ENCODE results near the gene NFATC1. TPM values are rescaled to one million over a fixed set of nuclear protein-coding genes. Genes with fewer than 3 reads are reported as not detected.

The NFATC1 gene
- total and polyA plus RNA-seq, 2 donors (not counting 1 experiment from before 2014, with no cell fraction given) = 0.92 to 4.3 TPM

- no peaks in the 10 kb centered on the region for H4K20me1 ChIP-seq (ENCODE audit: control insufficient read depth, extremely low read depth, insufficient read depth, low read length)
- no peaks in the 10 kb centered on the region for H3K9me3 ChIP-seq (ENCODE audit: control insufficient read depth, insufficient read depth, low read depth, low read length)
- no peak overlapping the region for H3K27ac ChIP-seq (ENCODE audit: insufficient read depth, low read length)
- no peak overlapping the region for H3K4me3 ChIP-seq (replicated peaks in 1 of 4; ENCODE audit: control extremely low read depth in 1 of 4, insufficient read depth in 1 of 4, low read depth in 3 of 4, low read length in 4 of 4)
- TF ChIP-seq CTCF (conservative IDR thresholded peaks at IDR 0.05 in 1 of 2, IDR thresholded peaks at IDR 0.05 in 1 of 2; ENCODE audit: low read depth in 1 of 2, low read length in 2 of 2) (no peak), EZH2 (IDR thresholded peaks at IDR 0.05; ENCODE audit: low read length, missing control alignments) (no peak)
- no peaks in the 10 kb centered on the region for H3K4me1 ChIP-seq (ENCODE audit: control insufficient read depth, extremely low read depth, insufficient read depth, low read length)
- peaks cover 8% of the 10 kb centered on the region for H3K27me3 ChIP-seq (ENCODE audit: control insufficient read depth, insufficient read depth, low read length)
- no peaks in the 10 kb centered on the region for H3K36me3 ChIP-seq (ENCODE audit: control insufficient read depth, insufficient read depth, low read length)
- no peak overlapping the region for H3K9ac ChIP-seq (ENCODE audit: insufficient read depth, low read length)
- H2AFZ ChIP-seq (ENCODE audit: low read length) = no peak overlapping the region
- no peaks in the 10 kb centered on the region for H3K79me2 ChIP-seq (ENCODE audit: control insufficient read depth, insufficient read depth, low read length)
- no peak overlapping the region for H3K4me2 ChIP-seq (ENCODE audit: extremely low read depth, insufficient read depth, low read length)
- no peak for DNase-seq (ENCODE audit: low read depth in 2 of 2)
These were observed 9.2 kb upstream of the NFATC1 start for GRCh38 chr18:79386547-79386946.

- H2AFZ ChIP-seq (ENCODE audit: low read length) = no peak overlapping the region
- H4K20me1 ChIP-seq (ENCODE audit: control insufficient read depth, extremely low read depth, insufficient read depth, low read length) = no peaks in the 10 kb centered on the region
- H3K4me2 ChIP-seq (ENCODE audit: extremely low read depth, insufficient read depth, low read length) = no peak overlapping the region
- peaks cover 8% of the 10 kb centered on the region for H3K27me3 ChIP-seq (ENCODE audit: control insufficient read depth, insufficient read depth, low read length)
- TF ChIP-seq CTCF (conservative IDR thresholded peaks at IDR 0.05 in 1 of 2, IDR thresholded peaks at IDR 0.05 in 1 of 2; ENCODE audit: low read depth in 1 of 2, low read length in 2 of 2) (no peak), EZH2 (IDR thresholded peaks at IDR 0.05; ENCODE audit: low read length, missing control alignments) (no peak)
- no peak overlapping the region for H3K4me3 ChIP-seq (replicated peaks in 1 of 4; ENCODE audit: control extremely low read depth in 1 of 4, insufficient read depth in 1 of 4, low read depth in 3 of 4, low read length in 4 of 4)
- H3K9ac ChIP-seq (ENCODE audit: insufficient read depth, low read length) = no peak overlapping the region
- DNase-seq (ENCODE audit: low read depth in 2 of 2) = no peak
- no peaks in the 10 kb centered on the region for H3K79me2 ChIP-seq (ENCODE audit: control insufficient read depth, insufficient read depth, low read length)
- H3K36me3 ChIP-seq (ENCODE audit: control insufficient read depth, insufficient read depth, low read length) = no peaks in the 10 kb centered on the region
- no peaks in the 10 kb centered on the region for H3K4me1 ChIP-seq (ENCODE audit: control insufficient read depth, extremely low read depth, insufficient read depth, low read length)
- H3K9me3 ChIP-seq (ENCODE audit: control insufficient read depth, insufficient read depth, low read depth, low read length) = no peaks in the 10 kb centered on the region
- H3K27ac ChIP-seq (ENCODE audit: insufficient read depth, low read length) = no peak overlapping the region
These were observed 8.5 kb upstream of the NFATC1 start for GRCh38 chr18:79387214-79387613.

- no peak overlapping the region for H3K4me2 ChIP-seq (ENCODE audit: extremely low read depth, insufficient read depth, low read length)
- DNase-seq (ENCODE audit: low read depth in 2 of 2) = no peak
- H3K9me3 ChIP-seq (ENCODE audit: control insufficient read depth, insufficient read depth, low read depth, low read length) = no peaks in the 10 kb centered on the region
- no peaks in the 10 kb centered on the region for H4K20me1 ChIP-seq (ENCODE audit: control insufficient read depth, extremely low read depth, insufficient read depth, low read length)
- no peaks in the 10 kb centered on the region for H3K36me3 ChIP-seq (ENCODE audit: control insufficient read depth, insufficient read depth, low read length)
- H2AFZ ChIP-seq (ENCODE audit: low read length) = no peak overlapping the region
- H3K27me3 ChIP-seq (ENCODE audit: control insufficient read depth, insufficient read depth, low read length) = peaks cover 8% of the 10 kb centered on the region
- H3K4me1 ChIP-seq (ENCODE audit: control insufficient read depth, extremely low read depth, insufficient read depth, low read length) = no peaks in the 10 kb centered on the region
- no peak overlapping the region for H3K9ac ChIP-seq (ENCODE audit: insufficient read depth, low read length)
- no peaks in the 10 kb centered on the region for H3K79me2 ChIP-seq (ENCODE audit: control insufficient read depth, insufficient read depth, low read length)
- TF ChIP-seq EZH2 (IDR thresholded peaks at IDR 0.05; ENCODE audit: low read length, missing control alignments) = no peak
- no peak for TF ChIP-seq CTCF (conservative IDR thresholded peaks at IDR 0.05 in 1 of 2, IDR thresholded peaks at IDR 0.05 in 1 of 2; ENCODE audit: low read depth in 1 of 2, low read length in 2 of 2)
- H3K4me3 ChIP-seq (replicated peaks in 1 of 4; ENCODE audit: control extremely low read depth in 1 of 4, insufficient read depth in 1 of 4, low read depth in 3 of 4, low read length in 4 of 4) = no peak overlapping the region
- H3K27ac ChIP-seq (ENCODE audit: insufficient read depth, low read length) = no peak overlapping the region
These were observed 8.1 kb upstream of the NFATC1 start for GRCh38 chr18:79387615-79388014.
